Adrenal gland (tissue), 5 donors: ENCODE data around the gene PXMP2.

ENCODE experiments used
- CTCF ChIP-seq, 6 experiments: fragments of 450-650 bp in 4 of 6; fragments of 200-600 bp in 2 of 6; sonication (generic) in 1 of 6; IDR thresholded peaks; 1 replicate in 5 of 6; 2 replicates in 1 of 6; pipeline versions ENCODE4 v1.5.1 to v1.8.0; 2016 to 2021; ENCODE audit warnings: antibody characterized with exemption in 6 of 6, mild to moderate bottlenecking in 2 of 6, moderate library complexity in 1 of 6
- POLR2A ChIP-seq, 2 donors: fragments of 450-650 bp; IDR thresholded peaks; one replicate each; pipeline ENCODE4 v1.6.1; 2017; ENCODE audit warnings: antibody characterized with exemption in 2 of 2, mild to moderate bottlenecking in 2 of 2, moderate library complexity in 1 of 2
- donor health status: DM: no; HTN: no; CAD: no.

GRCh38 chr12:132657004-132657727, 30.2 kb upstream of the PXMP2 start:
- TF ChIP-seq POLR2A (IDR thresholded peaks at IDR 0.05) (no peak), CTCF (IDR thresholded peaks at IDR 0.05) (no peak)
